Measurements from ENCODE around the gene DNAJC18. TPM values are rescaled to one million over a fixed set of nuclear protein-coding genes. Genes with fewer than 3 reads are reported as not detected.

Gene DNAJC18
- total and polyA plus RNA-seq, 4 donors: 0.66 to 1.8 (median 0.83) TPM

DNA sequence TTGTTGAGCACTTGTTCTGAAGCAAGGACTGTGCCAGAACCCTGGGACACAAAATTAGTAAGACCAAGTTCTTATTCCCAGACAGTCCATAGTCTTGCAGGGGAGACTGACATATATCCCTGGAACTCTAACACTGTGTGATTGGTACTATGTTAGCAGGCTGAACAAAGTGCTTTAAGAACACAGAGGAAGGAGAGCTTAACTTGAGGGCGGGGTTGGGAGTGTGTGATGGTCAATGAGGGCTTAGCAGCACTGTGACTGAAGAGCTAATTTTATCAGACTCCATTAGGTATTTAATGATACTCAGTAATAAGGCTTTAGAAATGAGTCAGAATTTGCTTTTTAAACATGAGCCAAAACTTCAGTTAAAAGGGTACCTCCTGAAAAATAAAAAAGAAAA, 20.5 kb downstream of the DNAJC18 start (continued):
- TF ChIP-seq, protein P1, sequence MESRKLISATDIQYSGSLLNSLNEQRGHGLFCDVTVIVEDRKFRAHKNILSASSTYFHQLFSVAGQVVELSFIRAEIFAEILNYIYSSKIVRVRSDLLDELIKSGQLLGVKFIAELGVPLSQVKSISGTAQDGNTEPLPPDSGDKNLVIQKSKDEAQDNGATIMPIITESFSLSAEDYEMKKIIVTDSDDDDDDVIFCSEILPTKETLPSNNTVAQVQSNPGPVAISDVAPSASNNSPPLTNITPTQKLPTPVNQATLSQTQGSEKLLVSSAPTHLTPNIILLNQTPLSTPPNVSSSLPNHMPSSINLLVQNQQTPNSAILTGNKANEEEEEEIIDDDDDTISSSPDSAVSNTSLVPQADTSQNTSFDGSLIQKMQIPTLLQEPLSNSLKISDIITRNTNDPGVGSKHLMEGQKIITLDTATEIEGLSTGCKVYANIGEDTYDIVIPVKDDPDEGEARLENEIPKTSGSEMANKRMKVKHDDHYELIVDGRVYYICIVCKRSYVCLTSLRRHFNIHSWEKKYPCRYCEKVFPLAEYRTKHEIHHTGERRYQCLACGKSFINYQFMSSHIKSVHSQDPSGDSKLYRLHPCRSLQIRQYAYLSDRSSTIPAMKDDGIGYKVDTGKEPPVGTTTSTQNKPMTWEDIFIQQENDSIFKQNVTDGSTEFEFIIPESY (IDR thresholded peaks at IDR 0.05): no peak
- TF ChIP-seq, protein P2, sequence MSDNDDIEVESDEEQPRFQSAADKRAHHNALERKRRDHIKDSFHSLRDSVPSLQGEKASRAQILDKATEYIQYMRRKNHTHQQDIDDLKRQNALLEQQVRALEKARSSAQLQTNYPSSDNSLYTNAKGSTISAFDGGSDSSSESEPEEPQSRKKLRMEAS (IDR thresholded peaks at IDR 0.05): no peak
- no peak for TF ChIP-seq HNF4G (IDR thresholded peaks at IDR 0.05)
- no peak for TF ChIP-seq HNF4A (conservative IDR thresholded peaks at IDR 0.05)
- TF ChIP-seq RXRA (IDR thresholded peaks at IDR 0.05): no peak

DNA sequence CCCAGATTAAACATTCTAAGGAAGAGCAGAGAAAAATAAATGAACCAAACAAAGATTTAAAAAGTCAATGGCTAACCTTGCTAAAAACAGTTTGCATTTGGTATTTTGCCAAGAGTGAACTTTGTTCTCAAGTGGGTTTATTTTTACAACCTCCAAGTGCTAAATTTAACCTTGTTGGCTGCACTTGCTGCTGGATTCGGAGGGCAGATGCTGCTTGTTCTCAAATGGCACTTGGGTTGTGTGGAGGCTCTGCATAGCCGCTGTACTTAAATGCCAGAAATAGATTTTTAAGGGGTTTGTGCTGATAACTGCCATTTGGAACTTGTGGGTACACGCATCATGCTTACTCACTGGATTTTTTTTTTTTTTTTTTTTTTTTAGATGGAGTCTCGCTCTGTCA, 22.1 kb downstream of the DNAJC18 start:
- no peak for DNase-seq (ENCODE audit: low spot score)
- WGBS: 62% methylated on average over 4 of the region's 4 CpGs
- Histone ChIP-seq H3K27ac (ENCODE audit: low read depth in 1 of 2, low read length in 2 of 2) (no peak overlapping the region), H3K4me1 (ENCODE audit: control insufficient read depth in 4 of 4, insufficient read depth in 4 of 4, low read length in 3 of 4) (peaks cover 0 to 3% (median 0%) of the 10 kb centered on the region in 4 donors), H3K9ac (ENCODE audit: low read depth in 1 of 2, low read length in 2 of 2) (no peak overlapping the region), H3K9me3 (ENCODE audit: control insufficient read depth in 4 of 4, low read length in 3 of 4) (no peaks in the 10 kb centered on the region), H3K36me3 (ENCODE audit: control insufficient read depth in 4 of 4, insufficient read depth in 3 of 4, low read depth in 1 of 4, low read length in 3 of 4) (no peaks in the 10 kb centered on the region), H3K27me3 (ENCODE audit: control insufficient read depth in 4 of 4, insufficient read depth in 4 of 4, low read length in 3 of 4) (no peaks in the 10 kb centered on the region), H3K4me3 (ENCODE audit: low read depth in 1 of 3, low read length in 3 of 3) (no peak overlapping the region)
- TF ChIP-seq NR2F2 (IDR thresholded peaks at IDR 0.05) (peak; percentile 51), GABPA (IDR thresholded peaks at IDR 0.05 in 1 of 2, conservative IDR thresholded peaks at IDR 0.05 in 1 of 2) (no peak)

DNA sequence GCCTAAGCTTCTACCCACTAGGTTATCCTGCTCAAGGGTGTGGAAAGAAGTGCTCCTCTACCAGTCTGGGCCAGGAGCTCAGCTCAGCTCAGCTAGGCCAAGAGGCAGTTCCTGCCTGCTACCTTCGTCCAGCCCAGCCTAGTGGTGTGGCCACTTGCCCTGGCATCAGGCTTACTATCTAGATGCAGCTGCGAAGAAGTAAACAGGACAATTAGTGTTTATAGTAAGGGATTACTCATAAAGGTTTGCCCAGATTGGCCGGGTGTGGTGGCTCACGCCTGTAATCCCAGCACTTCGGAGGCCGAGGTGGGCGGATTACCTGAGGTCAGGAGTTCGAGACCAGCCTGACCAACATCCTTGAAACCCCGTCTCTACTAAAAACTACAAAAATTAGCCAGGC, 22.7 kb downstream of the DNAJC18 start:
- no peak for TF ChIP-seq EGR1 (IDR thresholded peaks at IDR 0.05; ENCODE audit: low read depth in 2 of 2)
- TF ChIP-seq NR2F2 (IDR thresholded peaks at IDR 0.05): no peak
- TF ChIP-seq FOXA1 (IDR thresholded peaks at IDR 0.05): no peak
- TF ChIP-seq HNF4A (conservative IDR thresholded peaks at IDR 0.05): no peak
- no peak for TF ChIP-seq RXRA (IDR thresholded peaks at IDR 0.05)
- no peak for TF ChIP-seq FOXA2 (IDR thresholded peaks at IDR 0.05)
- TF ChIP-seq YY1 (IDR thresholded peaks at IDR 0.05): no peak
- TF ChIP-seq RAD21 (IDR thresholded peaks at IDR 0.05): no peak
- TF ChIP-seq GABPA (IDR thresholded peaks at IDR 0.05 in 1 of 2, conservative IDR thresholded peaks at IDR 0.05 in 1 of 2): no peak
- TF ChIP-seq, protein P3, sequence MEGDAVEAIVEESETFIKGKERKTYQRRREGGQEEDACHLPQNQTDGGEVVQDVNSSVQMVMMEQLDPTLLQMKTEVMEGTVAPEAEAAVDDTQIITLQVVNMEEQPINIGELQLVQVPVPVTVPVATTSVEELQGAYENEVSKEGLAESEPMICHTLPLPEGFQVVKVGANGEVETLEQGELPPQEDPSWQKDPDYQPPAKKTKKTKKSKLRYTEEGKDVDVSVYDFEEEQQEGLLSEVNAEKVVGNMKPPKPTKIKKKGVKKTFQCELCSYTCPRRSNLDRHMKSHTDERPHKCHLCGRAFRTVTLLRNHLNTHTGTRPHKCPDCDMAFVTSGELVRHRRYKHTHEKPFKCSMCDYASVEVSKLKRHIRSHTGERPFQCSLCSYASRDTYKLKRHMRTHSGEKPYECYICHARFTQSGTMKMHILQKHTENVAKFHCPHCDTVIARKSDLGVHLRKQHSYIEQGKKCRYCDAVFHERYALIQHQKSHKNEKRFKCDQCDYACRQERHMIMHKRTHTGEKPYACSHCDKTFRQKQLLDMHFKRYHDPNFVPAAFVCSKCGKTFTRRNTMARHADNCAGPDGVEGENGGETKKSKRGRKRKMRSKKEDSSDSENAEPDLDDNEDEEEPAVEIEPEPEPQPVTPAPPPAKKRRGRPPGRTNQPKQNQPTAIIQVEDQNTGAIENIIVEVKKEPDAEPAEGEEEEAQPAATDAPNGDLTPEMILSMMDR (IDR thresholded peaks at IDR 0.05; ENCODE audit: low read depth, low read length, missing input control): no peak
- TF ChIP-seq JUND (IDR thresholded peaks at IDR 0.05): no peak
- TF ChIP-seq, protein P4, sequence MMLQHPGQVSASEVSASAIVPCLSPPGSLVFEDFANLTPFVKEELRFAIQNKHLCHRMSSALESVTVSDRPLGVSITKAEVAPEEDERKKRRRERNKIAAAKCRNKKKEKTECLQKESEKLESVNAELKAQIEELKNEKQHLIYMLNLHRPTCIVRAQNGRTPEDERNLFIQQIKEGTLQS (IDR thresholded peaks at IDR 0.05): no peak
- TF ChIP-seq TAF1 (conservative IDR thresholded peaks at IDR 0.05): no peak
- TF ChIP-seq, protein P1 (IDR thresholded peaks at IDR 0.05): no peak
- TF ChIP-seq, protein P5, sequence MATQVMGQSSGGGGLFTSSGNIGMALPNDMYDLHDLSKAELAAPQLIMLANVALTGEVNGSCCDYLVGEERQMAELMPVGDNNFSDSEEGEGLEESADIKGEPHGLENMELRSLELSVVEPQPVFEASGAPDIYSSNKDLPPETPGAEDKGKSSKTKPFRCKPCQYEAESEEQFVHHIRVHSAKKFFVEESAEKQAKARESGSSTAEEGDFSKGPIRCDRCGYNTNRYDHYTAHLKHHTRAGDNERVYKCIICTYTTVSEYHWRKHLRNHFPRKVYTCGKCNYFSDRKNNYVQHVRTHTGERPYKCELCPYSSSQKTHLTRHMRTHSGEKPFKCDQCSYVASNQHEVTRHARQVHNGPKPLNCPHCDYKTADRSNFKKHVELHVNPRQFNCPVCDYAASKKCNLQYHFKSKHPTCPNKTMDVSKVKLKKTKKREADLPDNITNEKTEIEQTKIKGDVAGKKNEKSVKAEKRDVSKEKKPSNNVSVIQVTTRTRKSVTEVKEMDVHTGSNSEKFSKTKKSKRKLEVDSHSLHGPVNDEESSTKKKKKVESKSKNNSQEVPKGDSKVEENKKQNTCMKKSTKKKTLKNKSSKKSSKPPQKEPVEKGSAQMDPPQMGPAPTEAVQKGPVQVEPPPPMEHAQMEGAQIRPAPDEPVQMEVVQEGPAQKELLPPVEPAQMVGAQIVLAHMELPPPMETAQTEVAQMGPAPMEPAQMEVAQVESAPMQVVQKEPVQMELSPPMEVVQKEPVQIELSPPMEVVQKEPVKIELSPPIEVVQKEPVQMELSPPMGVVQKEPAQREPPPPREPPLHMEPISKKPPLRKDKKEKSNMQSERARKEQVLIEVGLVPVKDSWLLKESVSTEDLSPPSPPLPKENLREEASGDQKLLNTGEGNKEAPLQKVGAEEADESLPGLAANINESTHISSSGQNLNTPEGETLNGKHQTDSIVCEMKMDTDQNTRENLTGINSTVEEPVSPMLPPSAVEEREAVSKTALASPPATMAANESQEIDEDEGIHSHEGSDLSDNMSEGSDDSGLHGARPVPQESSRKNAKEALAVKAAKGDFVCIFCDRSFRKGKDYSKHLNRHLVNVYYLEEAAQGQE (IDR thresholded peaks at IDR 0.05): no peak
- WGBS: 84% methylated on average over 9 of the region's 9 CpGs
- Histone ChIP-seq H3K9ac (ENCODE audit: low read depth in 1 of 2, low read length in 2 of 2) (no peak overlapping the region), H3K4me1 (ENCODE audit: control insufficient read depth in 4 of 4, insufficient read depth in 4 of 4, low read length in 3 of 4) (peaks cover 0 to 3% (median 0%) of the 10 kb centered on the region in 4 donors), H3K36me3 (ENCODE audit: control insufficient read depth in 4 of 4, insufficient read depth in 3 of 4, low read depth in 1 of 4, low read length in 3 of 4) (no peaks in the 10 kb centered on the region), H3K4me3 (ENCODE audit: low read depth in 1 of 3, low read length in 3 of 3) (no peak overlapping the region), H3K9me3 (ENCODE audit: control insufficient read depth in 4 of 4, low read length in 3 of 4) (no peaks in the 10 kb centered on the region), H3K27me3 (ENCODE audit: control insufficient read depth in 4 of 4, insufficient read depth in 4 of 4, low read length in 3 of 4) (no peaks in the 10 kb centered on the region), H3K27ac (ENCODE audit: low read depth in 1 of 2, low read length in 2 of 2) (no peak overlapping the region)
- DNase-seq (ENCODE audit: low spot score): no peak

Measured in liver (tissue), 9 donors.